ENCODE measurements around the gene SIAE.

- TF ChIP-seq EP300 (IDR thresholded peaks at IDR 0.05): no peak
- no peak for TF ChIP-seq POLR2AphosphoS5 (IDR thresholded peaks at IDR 0.05)
- no peak for TF ChIP-seq CTCF (IDR thresholded peaks at IDR 0.05)
- no peak for TF ChIP-seq POLR2A (IDR thresholded peaks at IDR 0.05)
Measured at GRCh38 chr11:124618863-124619262, 54.7 kb downstream of the SIAE start.

Data from stomach (tissue), 4 donors.